HG02840 (cell line): ENCODE results near the gene DNAI4.
"Not testable (repeated sequence)": the region's sequence is repeated elsewhere in the genome, so short reads cannot be mapped to it uniquely, and the experiment has no call there.

Experiments used
- ATAC-seq: cut with Tn5 transposase; IDR thresholded peaks from one replicate; pipeline ENCODE4 v1.9.1; 2021; ENCODE audit warnings: mild to moderate bottlenecking, moderate library complexity, moderate number of reproducible peaks; ENCODE audit not compliant: unreplicated experiment, low FRiP score

The DNAI4 gene

DNA sequence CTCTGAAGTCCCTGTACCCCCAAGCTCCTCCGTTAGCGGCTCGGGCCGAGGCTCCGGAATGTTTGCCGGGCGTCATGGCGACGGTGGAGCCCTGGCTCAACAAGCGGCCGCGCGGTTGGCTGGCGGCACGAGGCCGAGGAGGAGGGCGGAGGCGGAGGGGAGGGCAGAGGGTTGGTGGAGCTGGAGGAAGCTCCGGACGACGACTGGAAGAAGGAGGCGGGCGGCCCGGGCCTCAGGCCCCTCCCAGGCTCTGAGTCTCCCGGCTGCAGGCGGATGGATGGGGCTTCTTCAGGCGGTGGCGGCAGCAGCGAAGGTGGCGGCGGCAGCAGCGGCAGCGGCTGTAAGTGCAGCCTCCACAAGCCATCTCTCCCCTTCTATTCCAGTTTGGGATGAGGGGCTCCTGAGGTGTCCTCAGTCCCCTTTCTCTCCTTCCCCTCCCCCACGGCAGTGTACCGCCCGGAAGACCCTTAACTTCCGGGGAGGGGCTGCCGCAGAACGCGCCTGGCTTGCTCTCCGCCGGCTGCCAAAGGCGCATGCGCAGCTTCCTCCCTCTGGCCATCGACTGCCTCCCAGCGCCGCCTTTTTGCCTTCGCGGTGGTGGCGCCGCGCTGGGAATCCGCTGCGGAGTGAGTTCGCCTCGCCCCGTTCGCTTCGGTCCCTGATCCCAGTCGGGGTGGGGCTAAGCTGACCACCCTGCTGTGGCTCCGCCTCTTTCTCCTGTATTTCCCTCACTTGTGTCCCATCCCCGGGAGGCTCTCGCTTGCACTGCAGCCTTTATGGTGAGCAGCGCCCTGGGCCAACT, at the start of gene DNAI4, which contains the start of gene MIER1:
Gene DNAI4, minus strand, starts transcription at position 101 of the 802 bp plus-strand sequence. Its CDS starts 25 bp downstream, at position 76.
Gene MIER1, plus strand, starts transcription at position 235 of the 802 bp plus-strand sequence. Its CDS starts 39 bp downstream, at position 274.
- ATAC-seq: peak; percentile 96

GRCh38 chr1:66968574-66968973, 43.9 kb upstream of the DNAI4 start:
- ATAC-seq: no peak

GRCh38 chr1:66966188-66966873, 41.7 kb upstream of the DNAI4 start:
- ATAC-seq: not testable (repeated sequence)

DNA sequence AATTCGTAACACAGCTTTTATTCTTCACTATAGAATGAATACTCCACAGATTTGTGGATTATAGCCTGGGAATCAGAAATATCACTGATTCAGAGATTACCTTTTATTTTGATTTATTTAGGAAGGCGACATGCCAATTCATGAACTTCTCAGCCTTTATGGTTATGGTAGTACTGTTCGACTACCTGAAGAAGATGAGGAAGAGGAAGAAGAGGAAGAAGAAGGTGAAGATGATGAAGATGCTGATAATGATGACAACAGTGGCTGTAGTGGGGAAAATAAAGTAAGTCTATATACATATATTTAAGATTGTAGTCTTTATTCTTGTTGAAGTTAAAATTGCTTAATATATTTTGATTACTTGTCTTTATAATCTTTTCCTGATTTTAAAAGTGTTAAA, 33.3 kb upstream of the DNAI4 start:
- ATAC-seq: no peak

- peak; percentile 76 for ATAC-seq
These were observed 29.6 kb upstream of the DNAI4 start for GRCh38 chr1:66954208-66954607.

GRCh38 chr1:66951513-66951912, 26.9 kb upstream of the DNAI4 start:
- no peak for ATAC-seq

DNA sequence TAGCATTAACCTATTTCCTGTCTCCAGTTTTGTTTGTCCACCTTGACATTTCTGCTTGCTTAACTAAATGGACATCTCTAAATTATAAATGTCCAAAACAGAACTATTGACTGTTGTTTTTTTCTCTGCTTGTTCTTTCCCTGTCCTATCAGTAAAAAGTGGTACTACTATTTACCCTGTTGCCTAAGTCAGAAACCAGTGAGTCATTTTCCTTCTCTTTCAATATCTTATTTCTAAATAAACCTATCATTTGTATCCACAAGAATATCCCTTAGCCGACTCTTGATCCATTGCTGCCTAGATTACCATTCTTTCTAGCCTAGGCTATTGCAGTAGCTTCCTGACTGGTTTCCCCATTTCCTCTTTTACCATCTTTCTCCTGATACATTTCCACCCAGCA, 22.6 kb upstream of the DNAI4 start:
- ATAC-seq: no peak

DNA sequence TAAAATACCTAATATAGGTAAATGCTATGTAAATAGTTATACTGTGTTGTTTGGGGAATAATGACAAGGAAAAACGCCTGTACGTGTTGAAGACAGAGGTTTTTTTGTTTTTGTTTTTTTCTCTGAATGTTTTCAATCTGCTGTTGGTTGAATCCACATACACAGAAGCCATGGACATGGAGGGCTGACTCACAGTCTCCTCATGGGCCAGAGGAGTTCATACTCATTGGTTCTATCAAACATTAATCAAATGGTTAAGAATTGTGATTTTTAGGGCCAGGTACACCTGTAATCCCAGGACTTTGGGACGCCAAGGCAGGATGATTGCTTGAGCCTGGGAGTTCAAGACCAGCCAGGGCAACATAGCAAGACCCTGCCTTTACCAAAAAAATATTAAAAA, 20.7 kb upstream of the DNAI4 start:
- ATAC-seq: no peak

GRCh38 chr1:66944330-66945274, 19.9 kb upstream of the DNAI4 start:
- ATAC-seq: no peak

DNA sequence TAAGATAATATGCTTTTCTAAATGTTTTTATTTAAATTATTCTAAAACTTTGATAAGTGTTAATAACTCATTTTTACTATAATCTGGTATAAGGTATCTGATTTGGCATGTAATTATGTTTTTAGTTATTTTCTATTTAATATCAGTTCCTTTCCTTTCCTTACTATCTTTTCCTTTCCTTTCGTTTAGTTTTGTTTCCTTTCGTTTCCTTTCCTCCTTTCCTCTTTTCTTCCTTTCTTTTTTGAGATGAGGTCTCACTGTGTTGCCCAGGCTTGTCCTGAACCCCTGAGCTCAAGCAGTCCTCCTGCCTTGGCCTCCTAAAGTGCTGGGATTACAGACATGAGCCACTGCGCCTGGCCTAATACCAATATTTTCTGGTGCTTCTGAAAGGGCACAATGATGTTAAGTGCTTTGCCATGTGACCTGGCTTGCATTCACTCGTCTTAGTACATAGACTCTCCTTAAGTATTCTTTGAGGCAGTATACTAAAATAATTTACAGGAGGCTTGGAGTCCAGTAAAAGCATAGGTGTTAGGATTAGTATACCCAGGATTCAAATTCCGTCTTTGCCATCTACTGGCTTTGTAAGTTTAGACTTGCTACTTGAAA, 18.8 kb upstream of the DNAI4 start:
- ATAC-seq: no peak

DNA sequence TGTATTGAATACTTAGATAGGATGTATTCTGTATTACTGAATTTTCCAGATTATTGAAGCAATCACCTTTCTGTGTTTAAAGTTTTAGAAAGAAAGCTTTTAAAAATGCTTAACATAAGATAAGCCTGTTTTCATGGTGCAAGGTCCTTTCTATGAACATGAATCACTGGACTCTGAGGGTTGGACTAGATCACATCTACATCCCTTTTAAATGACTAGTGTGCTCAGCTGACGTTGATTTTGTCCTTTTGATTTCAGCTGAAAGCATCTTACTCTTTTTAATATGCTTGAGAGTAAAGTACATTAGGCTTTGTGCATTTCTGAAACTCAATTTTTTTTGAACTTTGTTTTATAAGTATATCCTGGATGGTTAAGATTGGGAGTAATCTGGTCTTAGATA, 16.3 kb upstream of the DNAI4 start:
- no peak for ATAC-seq

GRCh38 chr1:66938613-66939012, 14.0 kb upstream of the DNAI4 start:
- no peak for ATAC-seq

GRCh38 chr1:66937529-66938234, 13.0 kb upstream of the DNAI4 start:
- no peak for ATAC-seq

DNA sequence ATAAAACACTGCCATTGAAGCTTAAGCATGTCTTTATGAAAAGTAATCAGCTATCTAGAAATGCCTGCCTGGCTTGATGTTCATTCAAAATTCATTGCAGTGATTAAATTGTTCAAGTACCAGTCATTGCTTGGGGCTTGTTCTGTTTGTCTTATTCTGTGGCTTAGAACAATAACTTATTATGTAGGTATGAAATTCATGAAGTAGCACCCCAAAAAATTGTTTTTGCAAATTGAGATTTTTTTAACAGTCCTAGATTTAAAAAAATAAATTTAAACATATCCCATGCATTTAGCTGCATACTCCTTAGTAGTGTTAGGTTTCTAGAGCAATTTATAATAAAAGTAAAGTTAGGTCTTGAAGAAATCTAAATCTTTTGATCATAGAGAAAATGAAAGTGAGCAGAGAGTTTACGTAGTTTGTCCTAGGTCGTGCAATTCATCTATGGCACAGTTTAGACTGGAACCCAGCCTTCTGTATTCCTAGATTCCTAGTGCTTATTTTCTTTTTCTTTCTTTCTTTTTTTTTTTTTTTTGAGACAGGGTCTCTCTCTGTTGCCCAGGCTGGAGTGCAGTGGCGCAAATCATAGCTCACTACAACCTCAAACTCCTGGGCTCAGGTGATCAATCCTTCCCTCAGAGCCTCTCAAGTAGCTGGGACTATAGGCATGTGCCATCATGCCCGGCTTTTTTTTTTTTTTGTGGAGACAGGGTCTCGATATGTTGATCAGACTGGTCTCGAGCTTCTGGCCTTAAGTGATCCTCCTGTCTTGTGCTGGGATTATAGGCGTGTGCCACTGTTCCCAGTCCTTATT, 9.4 kb upstream of the DNAI4 start:
- no peak for ATAC-seq

- ATAC-seq: no peak
These were observed 7.6 kb upstream of the DNAI4 start for GRCh38 chr1:66932291-66932690.

- no peak for ATAC-seq
These were observed 6.9 kb upstream of the DNAI4 start for GRCh38 chr1:66931590-66931989.

DNA sequence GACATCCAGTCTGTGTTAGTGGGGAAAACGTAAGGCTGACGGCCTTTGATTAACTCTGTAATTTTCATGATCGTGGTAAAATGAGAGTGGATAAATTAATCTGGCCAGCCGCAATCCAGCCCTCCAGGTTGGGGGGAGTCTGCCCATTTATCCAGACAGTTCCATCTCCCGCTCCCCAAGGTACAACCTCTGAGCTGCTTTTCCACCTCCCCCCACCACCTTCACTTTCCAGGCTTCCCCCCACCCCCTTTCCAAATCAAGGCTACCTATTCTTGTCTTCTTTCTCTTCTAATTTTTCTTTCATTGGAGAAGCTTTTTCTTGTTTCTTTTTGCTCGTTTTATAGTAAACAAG, 6.1 kb upstream of the DNAI4 start:
- ATAC-seq: no peak

DNA sequence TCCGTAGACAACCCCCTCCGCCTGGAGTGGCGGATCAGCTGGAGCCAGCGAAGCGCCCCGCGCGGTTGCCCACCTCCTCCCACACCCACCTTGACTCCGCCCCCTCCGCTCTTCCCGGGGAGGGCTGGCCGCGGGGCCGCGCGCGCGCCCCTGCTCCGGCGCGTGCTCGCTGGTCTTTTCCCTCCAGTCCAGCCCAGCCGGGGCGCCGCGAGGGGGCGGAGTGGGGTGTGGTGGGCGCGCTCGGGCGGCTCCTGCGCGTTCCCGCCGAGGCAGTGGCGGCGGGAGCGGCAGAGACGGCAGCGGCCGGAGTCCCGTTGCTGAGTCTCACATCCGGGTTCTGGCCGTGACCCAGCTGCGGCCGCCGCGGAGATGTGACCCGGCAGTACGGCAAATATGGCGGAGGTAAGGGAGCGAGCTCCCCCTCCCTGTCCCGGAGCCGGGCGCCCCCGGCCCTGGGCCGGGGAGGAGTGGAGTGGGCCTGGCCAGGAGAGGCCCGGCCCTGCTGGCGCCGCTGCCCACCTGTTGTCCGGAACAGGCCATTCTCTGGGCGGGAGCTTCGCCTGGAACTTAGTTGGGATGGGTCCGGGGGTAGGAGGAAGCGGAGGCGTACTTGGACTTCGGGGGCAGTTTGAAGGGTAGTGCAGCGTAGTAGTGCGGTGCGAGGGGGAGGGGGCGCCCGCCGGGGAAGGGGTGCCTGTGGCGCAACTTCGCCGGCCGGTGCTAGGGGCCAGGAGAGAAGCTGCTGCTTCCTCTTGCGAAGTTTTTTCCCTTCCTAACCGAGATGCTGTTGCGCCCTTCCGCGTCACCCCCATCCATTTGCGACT, 5.6 kb upstream of the DNAI4 start:
- peak; percentile 67 for ATAC-seq
